Stimulated activated CD4-positive, alpha-beta T cell treated with anti-CD3 and anti-CD28 coated beads, TNF-alpha, amount 100 ng/mL, for 24 hours (primary cell): ENCODE results near the gene TAF4.

Source experiments
- DNase-seq, 3 experiments: peaks; one replicate each; pipeline ENCODE4 v3.0.0-alpha.2; 2020; ENCODE audit warnings: low read depth in 3 of 3

Gene TAF4

DNA sequence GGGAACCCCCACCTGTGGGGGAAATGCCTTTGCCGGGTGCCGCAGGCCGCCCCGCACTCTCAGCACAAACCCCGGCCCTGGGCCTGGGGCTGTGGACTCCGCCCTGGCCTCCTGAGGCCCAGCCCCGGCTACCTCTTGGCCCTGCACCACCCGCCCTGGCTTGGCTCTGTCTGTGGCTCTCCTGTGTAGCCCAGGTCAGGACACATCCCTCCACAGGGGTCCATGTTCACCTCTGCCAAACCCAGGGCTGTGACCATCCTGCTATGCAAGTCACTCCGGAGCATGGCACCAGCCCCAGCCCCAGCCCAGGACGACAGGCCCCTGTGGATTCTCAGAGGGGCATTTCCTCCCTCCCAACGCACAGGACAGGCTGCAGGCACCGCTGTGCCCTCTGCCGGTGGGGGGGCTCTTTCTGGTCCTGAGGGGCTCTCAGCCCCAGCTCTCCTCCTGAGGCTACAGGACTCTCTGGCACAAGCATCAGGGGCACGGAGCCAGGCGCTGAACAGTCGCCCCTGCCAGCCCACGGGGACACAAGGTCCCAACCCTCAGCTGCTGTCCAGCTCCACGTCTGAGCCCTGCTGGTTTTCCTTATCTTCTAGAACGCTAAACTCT, 45.7 kb downstream of the TAF4 start:
- DNase-seq, result no peak

DNA sequence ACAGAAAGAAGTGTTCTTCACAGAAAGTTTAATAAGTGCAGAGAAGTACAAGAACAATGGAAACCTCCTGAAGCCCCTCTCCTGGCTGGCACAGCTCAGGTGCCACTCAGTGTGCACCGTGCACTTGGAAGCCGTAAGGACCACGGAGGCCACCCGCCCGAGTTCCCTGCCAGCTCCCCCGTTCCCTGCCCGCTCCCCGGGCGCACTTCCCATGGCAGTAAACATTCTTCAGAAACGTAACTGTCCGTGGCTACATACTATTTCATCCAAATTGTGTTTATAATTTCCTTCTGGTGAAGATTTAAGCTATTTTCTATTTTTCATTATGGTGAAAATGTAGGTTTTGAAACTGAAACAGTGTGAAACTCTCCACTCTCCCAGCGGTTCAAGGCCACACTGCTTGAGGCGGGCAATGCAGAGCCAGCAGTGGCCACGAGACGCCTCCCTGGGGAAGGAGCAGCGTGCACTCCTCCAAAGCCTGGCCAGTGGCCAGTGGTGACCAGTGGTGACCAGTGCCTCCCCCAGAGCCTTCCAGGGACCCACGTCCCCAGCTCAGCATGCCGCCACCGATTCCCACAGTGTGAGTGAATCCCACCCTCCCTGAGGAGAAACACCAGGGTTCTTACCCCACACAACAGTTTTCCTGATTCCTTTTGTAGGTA, 46.4 kb downstream of the TAF4 start:
- DNase-seq, result no peak

DNA sequence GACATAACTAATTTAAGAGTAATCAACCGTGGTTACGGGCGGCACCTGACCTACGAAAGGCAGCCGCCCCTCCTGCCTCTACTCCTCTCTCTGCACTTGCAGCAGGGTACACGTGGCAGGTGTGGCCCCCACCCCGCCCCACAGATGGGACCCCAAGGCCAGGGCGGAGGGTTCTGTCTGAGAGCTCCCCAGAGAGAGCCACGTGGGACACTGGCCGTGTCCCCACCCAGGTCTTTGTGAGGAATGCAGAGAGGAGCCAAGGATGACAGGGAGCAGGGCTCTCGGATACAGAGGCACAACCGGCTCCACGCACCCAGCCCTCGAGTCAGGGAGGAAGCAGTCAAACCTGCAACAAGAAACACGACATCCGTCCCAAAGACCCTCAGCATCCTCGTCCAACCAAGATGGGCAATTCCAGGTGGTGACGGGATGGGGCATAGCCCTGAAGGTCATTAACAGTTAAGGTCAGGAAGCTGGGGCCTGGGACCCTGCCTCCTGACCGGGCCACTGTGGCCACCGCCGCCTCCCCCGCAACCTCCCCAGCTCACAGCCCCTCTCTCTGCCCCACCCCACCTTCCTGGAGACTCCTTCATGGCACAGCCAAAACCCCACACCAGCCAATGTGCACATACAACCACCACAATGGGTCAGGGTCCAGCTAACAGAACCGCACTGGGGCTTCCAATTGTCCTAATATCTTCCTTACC, 47.1 kb downstream of the TAF4 start:
- no peak for DNase-seq

DNA sequence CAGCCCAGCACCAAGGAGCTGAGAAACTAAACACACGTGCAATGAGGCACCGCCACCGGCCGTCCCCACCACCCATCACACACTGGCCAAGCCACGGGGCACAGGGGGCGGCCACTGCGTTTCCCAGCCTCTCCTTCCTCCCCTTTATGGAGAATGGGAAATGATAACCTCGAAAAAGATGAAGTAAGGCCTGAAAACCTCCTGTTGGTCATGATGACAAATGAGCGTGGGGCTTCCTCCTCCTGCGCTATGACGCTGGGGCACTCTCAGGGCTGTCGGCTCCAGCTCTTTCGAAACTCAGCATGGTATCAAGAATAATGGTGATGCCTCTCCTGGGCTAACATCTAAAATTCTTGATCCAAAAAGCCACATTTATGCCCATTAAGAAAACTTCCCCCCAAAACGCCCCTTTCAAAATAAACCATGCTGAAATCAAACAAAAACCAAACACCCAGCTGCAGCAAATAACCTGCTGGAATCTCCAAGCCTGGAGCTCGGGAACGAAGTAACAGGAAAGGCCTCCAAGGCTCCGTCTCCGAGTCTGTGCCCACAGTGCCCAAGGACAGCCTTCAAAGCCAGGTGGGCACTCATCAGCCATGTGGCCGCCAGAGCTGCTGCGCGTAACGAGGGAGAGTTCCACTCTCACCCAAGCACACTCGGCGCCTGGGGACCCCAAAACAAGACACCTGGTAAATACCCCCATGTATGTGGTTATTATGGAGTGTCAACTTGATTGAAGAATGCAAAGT, 50.0 kb downstream of the TAF4 start:
- DNase-seq, result no peak

DNA sequence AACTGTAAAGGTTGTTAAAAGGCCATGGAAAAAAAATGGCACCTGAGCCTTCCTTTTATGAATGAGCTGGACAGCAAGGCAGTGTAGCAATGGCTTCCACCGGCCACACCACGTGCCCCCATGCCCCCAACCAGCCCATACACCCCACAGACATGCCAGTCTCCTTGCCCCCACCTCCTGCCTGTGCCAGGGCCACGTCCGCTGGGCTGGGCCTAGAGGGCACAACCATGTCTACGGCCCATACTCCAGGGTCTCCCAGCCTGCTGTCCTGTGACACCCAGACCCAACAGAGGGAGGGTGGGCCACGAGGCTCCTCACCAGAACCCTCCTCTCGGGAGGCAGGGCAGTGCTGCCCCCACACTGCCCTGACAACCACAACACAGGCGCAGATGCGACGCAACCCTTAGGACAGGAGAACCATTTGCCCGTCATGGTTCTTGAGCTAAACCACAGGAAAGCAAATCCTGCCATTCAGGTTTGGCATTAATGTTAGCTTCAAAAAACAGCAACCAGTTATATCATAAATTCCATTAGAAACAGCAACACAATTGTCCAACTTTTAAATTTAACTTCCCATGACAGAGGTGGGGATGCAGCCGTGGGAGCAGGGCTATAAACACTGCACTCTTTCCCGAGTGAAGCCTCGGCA, 50.7 kb downstream of the TAF4 start:
- no peak for DNase-seq

GRCh38 chr20:62014488-62014775, 51.2 kb downstream of the TAF4 start:
- no peak for DNase-seq

DNA sequence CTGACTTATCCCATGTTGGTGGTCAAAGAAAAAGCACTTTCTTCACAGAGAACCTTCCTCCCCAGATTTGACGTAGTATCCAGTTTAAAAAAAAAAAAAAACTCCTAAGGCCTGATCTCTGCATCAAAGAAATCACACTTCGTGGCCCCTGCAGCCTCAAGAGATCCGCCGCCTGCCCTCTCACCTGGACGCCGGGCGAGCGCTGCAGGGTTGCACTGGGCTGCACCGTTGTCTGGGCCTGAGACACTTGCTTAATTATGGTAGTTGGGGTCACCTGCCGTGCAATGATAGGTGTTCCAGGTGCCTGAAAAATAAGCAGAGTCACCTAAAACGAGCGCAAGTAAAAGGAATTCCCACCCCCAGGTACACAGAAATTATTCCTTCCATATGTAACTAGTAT, 53.0 kb downstream of the TAF4 start:
- no peak for DNase-seq

- no peak for DNase-seq
Measured at GRCh38 chr20:62011938-62012534, 53.6 kb downstream of the TAF4 start.

DNA sequence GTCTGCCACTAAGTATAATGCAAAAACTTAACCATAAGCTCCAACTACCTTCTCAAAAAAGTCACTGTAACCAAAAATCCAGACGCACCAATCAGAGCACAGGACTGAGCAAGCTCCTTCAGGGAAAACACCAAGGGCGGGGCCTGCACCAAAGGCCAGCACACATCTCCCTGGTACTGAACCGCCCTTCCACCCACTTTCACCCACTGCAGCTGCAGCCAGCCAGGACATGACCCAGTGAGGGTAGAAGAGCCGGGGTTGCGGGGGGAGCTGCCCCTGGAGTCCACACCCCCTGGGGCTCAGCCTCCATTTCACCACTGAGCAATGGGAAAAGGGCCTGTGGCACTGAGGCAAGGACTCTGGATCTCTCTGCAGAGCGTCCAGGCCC, 54.3 kb downstream of the TAF4 start:
- DNase-seq, result no peak

GRCh38 chr20:62010551-62011402, 54.9 kb downstream of the TAF4 start:
- peak; percentile 18 to 47 (median 38) for DNase-seq

DNA sequence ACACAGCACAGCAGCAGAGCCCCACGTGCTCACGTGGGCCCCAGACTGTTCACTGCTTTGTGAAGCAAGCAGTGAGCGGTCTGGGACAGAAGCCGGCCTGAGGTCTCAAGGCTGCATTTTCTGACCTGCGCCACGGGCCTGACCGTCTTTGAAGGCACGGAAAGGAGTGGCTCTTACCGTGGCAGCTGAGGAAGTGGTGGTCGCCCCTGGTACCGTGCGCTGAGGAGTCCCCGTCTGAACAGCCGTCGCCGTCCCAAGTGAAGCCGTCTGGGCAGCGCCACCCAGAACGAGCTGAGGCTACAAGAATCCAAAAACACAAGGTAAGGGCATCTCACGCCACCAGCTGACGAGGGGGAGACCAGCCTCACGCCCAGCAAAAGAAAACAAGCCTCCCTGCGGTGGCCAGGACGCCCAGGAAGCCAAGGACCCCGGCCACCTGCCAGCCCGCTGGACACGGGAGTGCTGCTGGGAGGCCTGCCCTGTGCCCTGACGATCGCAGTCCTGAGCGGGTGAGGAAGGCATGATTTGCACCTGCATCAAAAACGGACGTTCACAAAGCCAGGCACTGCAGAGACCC, 55.7 kb downstream of the TAF4 start:
- DNase-seq, result no peak

- no peak for DNase-seq
Measured at GRCh38 chr20:62009322-62009721, 56.4 kb downstream of the TAF4 start.

- DNase-seq, result no peak
Measured at GRCh38 chr20:62008643-62009183, 57.0 kb downstream of the TAF4 start.

DNA sequence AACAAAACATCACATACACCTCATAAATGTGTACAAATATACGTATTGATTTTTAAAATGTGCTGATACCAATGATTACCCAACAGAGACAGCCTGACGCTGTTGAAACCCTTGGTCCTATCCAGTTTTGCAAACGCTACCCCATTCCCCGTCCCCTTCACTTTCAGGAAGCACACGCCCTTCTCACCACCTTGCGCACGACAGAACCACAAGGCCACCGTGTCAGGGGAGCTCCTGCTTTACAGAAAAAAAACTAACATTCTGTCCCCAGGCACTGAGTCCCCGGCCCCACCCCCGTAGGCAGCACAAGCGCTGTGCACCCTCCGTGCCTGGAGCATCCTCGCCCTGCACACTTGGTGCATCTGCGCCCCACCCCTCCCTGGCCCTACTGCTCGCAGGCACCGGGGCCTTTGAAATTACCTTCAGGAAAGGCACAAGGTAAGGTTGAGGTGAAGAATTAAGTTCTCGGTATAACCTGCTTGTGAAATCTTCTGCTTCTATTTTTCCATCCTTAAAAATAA, 58.5 kb downstream of the TAF4 start:
- no peak for DNase-seq

DNA sequence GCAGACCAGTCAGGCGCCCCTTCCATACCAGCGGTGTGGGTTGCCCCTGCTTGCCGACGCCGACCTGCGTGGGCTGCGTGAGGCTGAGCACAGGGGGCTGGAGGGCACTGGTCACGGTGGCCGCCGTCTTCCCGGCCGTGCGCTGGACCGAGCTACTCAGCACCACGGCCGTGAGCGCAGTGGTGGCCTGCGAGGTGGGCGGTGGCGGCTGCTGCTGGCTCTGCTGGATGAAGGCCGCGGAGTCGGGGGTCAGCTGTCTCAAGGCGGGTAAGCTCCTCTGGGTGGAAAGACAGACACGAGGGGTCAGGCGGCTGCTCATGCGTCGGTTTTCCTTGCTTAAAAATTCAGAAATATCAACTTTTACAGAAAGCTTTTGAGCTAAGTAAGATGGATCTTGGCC, 59.2 kb downstream of the TAF4 start:
- DNase-seq, result no peak

- DNase-seq, result no peak
Measured at GRCh38 chr20:62004614-62005013, 61.1 kb downstream of the TAF4 start.

- DNase-seq, result no peak
Measured at GRCh38 chr20:62003567-62004405, 61.9 kb downstream of the TAF4 start.

- no peak for DNase-seq
Measured at GRCh38 chr20:62002882-62003480, 62.7 kb downstream of the TAF4 start.
